Measurements from ENCODE around the gene CERS6. TPM values are rescaled to one million over a fixed set of nuclear protein-coding genes. Genes with fewer than 3 reads are reported as not detected.
"Not testable (repeated sequence)": the region's sequence is repeated elsewhere in the genome, so short reads cannot be mapped to it uniquely, and the experiment has no call there.

Gene CERS6
- total RNA-seq, 2 donors from 2014 or later, result 12.5 to 16.3 TPM

- Histone ChIP-seq H3K27me3 (no peaks in the 10 kb centered on the region), H3K27ac (no peak overlapping the region), H3K4me3 (no peak overlapping the region), H3K36me3 (replicated peaks in 1 of 2; ENCODE audit: insufficient read depth in 1 of 2, low read depth in 2 of 2) (no peaks in the 10 kb centered on the region), H3K9me3 (no peaks in the 10 kb centered on the region), H3K4me1 (no peaks in the 10 kb centered on the region)
- DNase-seq, result no peak
- WGBS, 2 donors, result 86 to 94% methylated on average over 3 of the region's 3 CpGs
- intact Hi-C loops (cut with DNase I), result no loop called here
- no peak for ATAC-seq
- no peak for TF ChIP-seq POLR2A (IDR thresholded peaks at IDR 0.05)
- TF ChIP-seq, protein P1, sequence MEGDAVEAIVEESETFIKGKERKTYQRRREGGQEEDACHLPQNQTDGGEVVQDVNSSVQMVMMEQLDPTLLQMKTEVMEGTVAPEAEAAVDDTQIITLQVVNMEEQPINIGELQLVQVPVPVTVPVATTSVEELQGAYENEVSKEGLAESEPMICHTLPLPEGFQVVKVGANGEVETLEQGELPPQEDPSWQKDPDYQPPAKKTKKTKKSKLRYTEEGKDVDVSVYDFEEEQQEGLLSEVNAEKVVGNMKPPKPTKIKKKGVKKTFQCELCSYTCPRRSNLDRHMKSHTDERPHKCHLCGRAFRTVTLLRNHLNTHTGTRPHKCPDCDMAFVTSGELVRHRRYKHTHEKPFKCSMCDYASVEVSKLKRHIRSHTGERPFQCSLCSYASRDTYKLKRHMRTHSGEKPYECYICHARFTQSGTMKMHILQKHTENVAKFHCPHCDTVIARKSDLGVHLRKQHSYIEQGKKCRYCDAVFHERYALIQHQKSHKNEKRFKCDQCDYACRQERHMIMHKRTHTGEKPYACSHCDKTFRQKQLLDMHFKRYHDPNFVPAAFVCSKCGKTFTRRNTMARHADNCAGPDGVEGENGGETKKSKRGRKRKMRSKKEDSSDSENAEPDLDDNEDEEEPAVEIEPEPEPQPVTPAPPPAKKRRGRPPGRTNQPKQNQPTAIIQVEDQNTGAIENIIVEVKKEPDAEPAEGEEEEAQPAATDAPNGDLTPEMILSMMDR (IDR thresholded peaks at IDR 0.05), result no peak
Measured at GRCh38 chr2:168787098-168787781, 331.2 kb downstream of the CERS6 start.

- ATAC-seq (no peak), DNase-seq (no peak)
- Histone ChIP-seq H3K36me3 (replicated peaks in 1 of 2; ENCODE audit: insufficient read depth in 1 of 2, low read depth in 2 of 2) (no peaks in the 10 kb centered on the region), H3K4me1 (no peaks in the 10 kb centered on the region), H3K27ac (no peak overlapping the region), H3K4me3 (no peak overlapping the region), H3K27me3 (no peaks in the 10 kb centered on the region), H3K9me3 (no peaks in the 10 kb centered on the region)
- intact Hi-C loops (cut with DNase I), result no loop called here
- TF ChIP-seq POLR2A (IDR thresholded peaks at IDR 0.05), result no peak
- TF ChIP-seq, protein P1 (IDR thresholded peaks at IDR 0.05), result no peak
- 26 to 41% methylated on average over 1 of the region's 1 CpG for WGBS, 2 donors
Measured at GRCh38 chr2:168787782-168788376, 331.8 kb downstream of the CERS6 start.

GRCh38 chr2:168789776-168790175 lies 333.7 kb downstream of the CERS6 start:
- no peaks in the 10 kb centered on the region for H3K36me3 ChIP-seq (replicated peaks in 1 of 2; ENCODE audit: insufficient read depth in 1 of 2, low read depth in 2 of 2)
- ATAC-seq (no peak), DNase-seq (no peak)
- no peak overlapping the region for H3K27ac ChIP-seq
- WGBS, 2 donors, result 63 to 68% methylated on average over 7 of the region's 7 CpGs
- TF ChIP-seq POLR2A (IDR thresholded peaks at IDR 0.05), result no peak
- TF ChIP-seq, protein P1 (IDR thresholded peaks at IDR 0.05), result no peak
- no peak overlapping the region for H3K4me3 ChIP-seq
- H3K27me3 ChIP-seq, result no peaks in the 10 kb centered on the region
- no peaks in the 10 kb centered on the region for H3K9me3 ChIP-seq
- intact Hi-C loops (cut with DNase I), result no loop called here
- no peaks in the 10 kb centered on the region for H3K4me1 ChIP-seq

DNA sequence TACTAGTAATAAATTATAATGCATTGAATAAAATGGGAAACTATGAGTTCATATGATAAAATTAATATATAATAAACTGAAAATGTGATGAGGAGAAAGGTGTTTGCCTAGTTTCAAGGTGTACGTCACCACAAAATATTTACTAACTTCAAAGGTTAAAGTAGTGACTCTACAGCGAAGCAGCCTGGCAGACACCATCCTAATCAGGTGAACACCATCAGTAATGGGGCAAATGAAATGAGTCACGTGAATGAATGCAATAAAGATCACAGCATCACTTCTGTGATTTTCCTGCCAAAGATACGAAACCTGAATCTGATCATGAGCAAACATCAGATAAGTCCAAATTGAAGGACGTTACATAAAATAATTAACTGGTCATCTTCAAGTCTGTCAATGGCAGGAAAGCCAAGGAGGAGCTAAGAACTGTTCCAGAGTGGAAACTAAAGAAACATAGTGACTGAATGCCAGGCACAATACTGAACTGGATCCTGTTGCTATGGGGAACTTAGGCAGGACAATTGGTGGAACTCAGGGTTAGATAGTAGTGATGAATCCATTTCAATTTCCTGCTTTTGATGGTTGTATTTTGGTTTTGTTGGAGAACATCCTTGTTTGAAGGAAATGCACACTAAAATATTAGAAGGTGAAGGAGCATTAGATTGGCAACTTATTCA lies 334.3 kb downstream of the CERS6 start:
- H3K4me1 ChIP-seq, result no peaks in the 10 kb centered on the region
- intact Hi-C loops (cut with DNase I), result no loop called here
- no peaks in the 10 kb centered on the region for H3K27me3 ChIP-seq
- ATAC-seq (no peak), DNase-seq (no peak)
- no peak overlapping the region for H3K27ac ChIP-seq
- H3K36me3 ChIP-seq (replicated peaks in 1 of 2; ENCODE audit: insufficient read depth in 1 of 2, low read depth in 2 of 2), result no peaks in the 10 kb centered on the region
- TF ChIP-seq, protein P1 (IDR thresholded peaks at IDR 0.05), result no peak
- TF ChIP-seq POLR2A (IDR thresholded peaks at IDR 0.05), result no peak
- no peak overlapping the region for H3K4me3 ChIP-seq
- H3K9me3 ChIP-seq, result no peaks in the 10 kb centered on the region
- WGBS, 2 donors, result 77 to 78% methylated on average over 5 of the region's 5 CpGs

DNA sequence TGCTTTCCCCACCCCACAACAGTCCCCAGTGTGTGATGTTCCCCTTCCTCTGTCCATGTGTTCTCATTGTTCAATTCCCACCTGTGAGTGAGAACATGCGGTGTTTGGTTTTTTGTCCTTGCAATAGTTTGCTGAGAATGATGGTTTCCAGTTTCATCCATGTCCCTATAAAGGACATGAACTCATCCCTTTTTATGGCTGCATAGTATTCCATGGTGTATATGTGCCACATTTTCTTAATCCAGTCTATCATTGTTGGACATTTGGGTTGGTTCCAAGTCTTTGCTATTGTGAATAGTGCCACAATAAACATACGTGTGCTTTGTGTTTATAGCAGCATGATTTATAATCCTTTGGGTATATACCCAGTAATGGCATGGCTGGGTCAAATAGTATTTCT lies 335.1 kb downstream of the CERS6 start:
- intact Hi-C loops (cut with DNase I); H3K9me3 ChIP-seq; H3K4me3 ChIP-seq; H3K36me3 ChIP-seq (replicated peaks in 1 of 2; ENCODE audit: insufficient read depth in 1 of 2, low read depth in 2 of 2); H3K4me1 ChIP-seq; H3K27ac ChIP-seq; H3K27me3 ChIP-seq; DNase-seq; ATAC-seq: not testable (repeated sequence)
- WGBS, 2 donors, result 85 to 93% methylated on average over 2 of the region's 2 CpGs

Measured in body of pancreas (tissue), 4 donors.